Measurements from ENCODE around the gene RSAD1. TPM values are rescaled to one million over a fixed set of nuclear protein-coding genes. Genes with fewer than 3 reads are reported as not detected.
A peak's percentile ranks its signal among the peaks of the same experiment; 100 is the strongest.

The RSAD1 gene
- total RNA-seq, 1 donor from 2014 or later = 42.4 TPM

DNA sequence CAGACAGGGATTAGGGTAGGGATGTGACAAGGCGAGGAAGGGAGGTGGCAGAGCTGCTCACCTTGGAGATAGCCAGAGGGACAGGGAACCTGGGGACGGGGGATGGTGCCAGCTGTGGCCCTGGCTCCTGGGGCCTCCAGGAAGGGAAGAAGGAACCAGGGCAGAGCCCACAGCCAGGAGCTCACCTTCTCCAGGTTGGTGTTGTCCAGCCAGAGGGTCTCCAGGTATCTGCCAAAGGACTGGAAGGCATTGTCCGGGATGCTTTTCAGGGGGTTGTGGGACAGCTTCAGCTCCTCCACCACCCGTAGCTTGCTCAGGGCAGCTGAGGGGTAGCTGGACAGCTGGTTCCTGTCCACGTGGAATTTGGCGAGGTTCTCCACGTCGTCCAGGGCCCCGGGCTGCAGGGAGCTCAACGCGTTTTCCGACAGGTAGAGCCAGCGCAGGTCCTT, 10.8 kb upstream of the RSAD1 start:
- Mint-ChIP-seq H3K27me3 (ENCODE audit: low read depth) (peaks cover 44% of the 10 kb centered on the region), H3K36me3 (ENCODE audit: low read depth) (no peaks in the 10 kb centered on the region), H3K27ac (ENCODE audit: unreplicated experiment) (no peak overlapping the region), H3K4me1 (peaks cover 16% of the 10 kb centered on the region), H3K9me3 (no peaks in the 10 kb centered on the region), H3K4me3 (peak overlapping the region; percentile 80)
- no peak for TF ChIP-seq CTCF (conservative IDR thresholded peaks at IDR 0.05)
- no peak for DNase-seq (ENCODE audit: low read depth, low spot score)

- no peak for DNase-seq (ENCODE audit: low read depth, low spot score)
- Mint-ChIP-seq H3K4me1 (peaks cover 16% of the 10 kb centered on the region), H3K27me3 (ENCODE audit: low read depth) (peaks cover 44% of the 10 kb centered on the region)
Measured at GRCh38 chr17:50468304-50469207, 10.1 kb upstream of the RSAD1 start, which contains the start of gene CHAD. Gene CHAD, minus strand, starts transcription at chr17:50468880. Its CDS starts 67 bp downstream, at chr17:50468813.

GRCh38 chr17:50469208-50469605, 9.5 kb upstream of the RSAD1 start:
- Mint-ChIP-seq H3K36me3 (ENCODE audit: low read depth) (no peaks in the 10 kb centered on the region), H3K4me3 (no peak overlapping the region), H3K4me1 (peaks cover 16% of the 10 kb centered on the region), H3K9me3 (no peaks in the 10 kb centered on the region), H3K27ac (ENCODE audit: unreplicated experiment) (no peak overlapping the region), H3K27me3 (ENCODE audit: low read depth) (peaks cover 44% of the 10 kb centered on the region)
- DNase-seq (ENCODE audit: low read depth, low spot score) = no peak
- no peak for TF ChIP-seq CTCF (conservative IDR thresholded peaks at IDR 0.05)

More at GRCh38 chr17:50468304-50469207, 10.1 kb upstream of the RSAD1 start, which contains the start of gene CHAD:
- no peak within 1 kb of the TSS for H3K27ac Mint-ChIP-seq (ENCODE audit: unreplicated experiment)
- H3K4me3 Mint-ChIP-seq = peak within 1 kb of the TSS; percentile 80
- no peaks in the 10 kb centered on the region for H3K9me3 Mint-ChIP-seq
- TF ChIP-seq CTCF (conservative IDR thresholded peaks at IDR 0.05) = no peak
- no peaks in the 10 kb centered on the region for H3K36me3 Mint-ChIP-seq (ENCODE audit: low read depth)

GRCh38 chr17:50469671-50470305, 8.9 kb upstream of the RSAD1 start:
- Mint-ChIP-seq H3K36me3 (ENCODE audit: low read depth) (no peaks in the 10 kb centered on the region), H3K4me3 (peak overlapping the region; percentile 23)

More at GRCh38 chr17:50469671-50470305, 8.9 kb upstream of the RSAD1 start:
- Mint-ChIP-seq H3K27ac (ENCODE audit: unreplicated experiment) (no peak overlapping the region), H3K4me1 (peaks cover 16% of the 10 kb centered on the region), H3K27me3 (ENCODE audit: low read depth) (peaks cover 44% of the 10 kb centered on the region), H3K9me3 (no peaks in the 10 kb centered on the region)
- DNase-seq (ENCODE audit: low read depth, low spot score) = no peak
- TF ChIP-seq CTCF (conservative IDR thresholded peaks at IDR 0.05) = no peak

All from neural crest cell (in vitro differentiated cells).